Measurements from ENCODE around the gene CYP4F11.
"Not testable (repeated sequence)": the region's sequence is repeated elsewhere in the genome, so short reads cannot be mapped to it uniquely, and the experiment has no call there.

CYP4F11 gene

GRCh38 chr19:15919243-15919642, 15.1 kb downstream of the CYP4F11 start:
- TF ChIP-seq, protein P1, sequence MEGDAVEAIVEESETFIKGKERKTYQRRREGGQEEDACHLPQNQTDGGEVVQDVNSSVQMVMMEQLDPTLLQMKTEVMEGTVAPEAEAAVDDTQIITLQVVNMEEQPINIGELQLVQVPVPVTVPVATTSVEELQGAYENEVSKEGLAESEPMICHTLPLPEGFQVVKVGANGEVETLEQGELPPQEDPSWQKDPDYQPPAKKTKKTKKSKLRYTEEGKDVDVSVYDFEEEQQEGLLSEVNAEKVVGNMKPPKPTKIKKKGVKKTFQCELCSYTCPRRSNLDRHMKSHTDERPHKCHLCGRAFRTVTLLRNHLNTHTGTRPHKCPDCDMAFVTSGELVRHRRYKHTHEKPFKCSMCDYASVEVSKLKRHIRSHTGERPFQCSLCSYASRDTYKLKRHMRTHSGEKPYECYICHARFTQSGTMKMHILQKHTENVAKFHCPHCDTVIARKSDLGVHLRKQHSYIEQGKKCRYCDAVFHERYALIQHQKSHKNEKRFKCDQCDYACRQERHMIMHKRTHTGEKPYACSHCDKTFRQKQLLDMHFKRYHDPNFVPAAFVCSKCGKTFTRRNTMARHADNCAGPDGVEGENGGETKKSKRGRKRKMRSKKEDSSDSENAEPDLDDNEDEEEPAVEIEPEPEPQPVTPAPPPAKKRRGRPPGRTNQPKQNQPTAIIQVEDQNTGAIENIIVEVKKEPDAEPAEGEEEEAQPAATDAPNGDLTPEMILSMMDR (conservative IDR thresholded peaks at IDR 0.05) = no peak
- no peak overlapping the region for H3K27ac ChIP-seq

DNA sequence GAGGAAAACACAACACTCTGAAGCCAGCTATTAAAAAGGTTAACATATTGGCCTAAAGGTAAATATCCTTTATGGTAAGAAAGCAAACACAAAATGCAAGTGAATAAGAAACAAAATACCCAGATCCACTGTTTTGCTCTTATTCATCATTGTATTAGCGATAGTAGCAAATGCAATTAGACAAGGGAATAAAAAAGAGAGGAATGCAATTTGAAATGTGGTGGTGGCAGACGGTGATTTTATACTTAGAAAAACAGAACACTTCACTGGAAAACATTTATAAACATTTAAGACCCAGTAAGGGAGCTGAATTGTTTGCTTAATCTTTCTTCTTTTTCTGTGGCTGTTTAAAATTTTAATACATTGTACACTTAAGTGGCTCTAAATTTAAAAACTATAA, 19.2 kb downstream of the CYP4F11 start:
- TF ChIP-seq, protein P1 (conservative IDR thresholded peaks at IDR 0.05) = no peak
- no peak overlapping the region for H3K27ac ChIP-seq

- no peak overlapping the region for H3K27ac ChIP-seq
- TF ChIP-seq, protein P1 (conservative IDR thresholded peaks at IDR 0.05) = no peak
Observed at GRCh38 chr19:15913830-15914229, 20.5 kb downstream of the CYP4F11 start.

- TF ChIP-seq, protein P1 (conservative IDR thresholded peaks at IDR 0.05) = no peak
- H3K27ac ChIP-seq = no peak overlapping the region
Observed at GRCh38 chr19:15913384-15913783, 20.9 kb downstream of the CYP4F11 start.

- TF ChIP-seq, protein P1 (conservative IDR thresholded peaks at IDR 0.05) = no peak
- H3K27ac ChIP-seq = no peak overlapping the region
Observed at GRCh38 chr19:15911599-15912235, 22.6 kb downstream of the CYP4F11 start.

- no peak overlapping the region for H3K27ac ChIP-seq
- TF ChIP-seq, protein P1 (conservative IDR thresholded peaks at IDR 0.05) = no peak
Observed at GRCh38 chr19:15905026-15905425, 29.3 kb downstream of the CYP4F11 start.

DNA sequence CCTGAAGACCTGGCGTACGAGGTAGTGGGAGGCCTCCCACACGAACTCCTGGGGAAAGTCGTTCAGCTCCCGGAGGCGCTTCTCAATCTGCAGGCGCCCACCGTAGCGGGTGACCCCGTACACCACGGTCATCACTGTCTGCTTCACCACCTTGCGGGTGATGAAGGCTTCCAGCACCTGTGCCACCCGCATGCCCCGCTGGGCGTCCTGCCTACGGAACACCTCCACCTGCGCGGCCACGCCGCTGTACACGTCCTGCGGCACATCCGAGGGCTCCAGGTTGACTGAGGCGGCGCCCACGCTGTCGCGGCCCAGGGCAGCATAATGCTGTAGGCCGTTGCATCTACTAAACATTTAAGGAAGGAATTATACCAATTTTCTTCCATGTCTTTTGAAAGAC, 31.4 kb downstream of the CYP4F11 start:
- H3K27ac ChIP-seq = not testable (repeated sequence)

- no peak overlapping the region for H3K27ac ChIP-seq
- TF ChIP-seq, protein P1 (conservative IDR thresholded peaks at IDR 0.05) = no peak
Observed at GRCh38 chr19:15902254-15902653, 32.1 kb downstream of the CYP4F11 start.
